ENCODE results near the gene SLC25A1.
A peak's percentile ranks its signal among the peaks of the same experiment; 100 is the strongest.

The SLC25A1 gene

DNA sequence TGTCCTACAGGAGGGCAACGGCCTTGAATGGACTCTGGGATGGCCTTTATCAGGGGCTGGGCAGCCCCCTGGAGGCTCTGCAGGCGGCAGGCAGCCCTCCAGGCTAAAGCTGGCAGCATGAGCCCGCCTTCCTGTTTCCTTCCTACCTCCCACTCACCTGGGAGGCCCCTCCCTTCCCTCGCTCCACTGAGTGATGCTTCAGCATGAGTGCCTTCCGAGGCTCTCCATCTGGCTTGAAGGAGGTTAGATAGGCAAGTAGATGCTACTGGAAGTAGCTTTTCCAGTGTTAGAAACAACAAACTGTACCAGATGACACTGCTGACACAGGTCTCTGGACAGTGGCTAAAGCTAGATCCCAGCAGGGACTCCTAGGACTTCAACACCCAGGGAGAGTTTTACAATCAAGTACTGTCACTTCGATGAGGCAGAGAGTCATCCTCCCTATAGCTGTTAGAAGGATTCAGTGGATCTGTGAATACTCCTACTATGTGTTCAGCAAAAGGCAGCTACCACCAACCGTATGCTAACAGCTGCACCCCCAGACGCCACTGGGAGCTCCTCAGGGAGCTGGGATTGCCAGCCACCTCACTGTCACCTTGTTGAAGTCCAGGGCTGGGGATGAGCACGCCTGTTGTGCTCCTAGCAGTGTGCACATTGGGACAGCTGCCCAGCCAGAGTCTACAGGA lies 4.1 kb upstream of the SLC25A1 start:
- H3K4me3 ChIP-seq (ENCODE audit: control insufficient read depth, low read depth, low read length), result no peak overlapping the region
- TF ChIP-seq, protein P1, sequence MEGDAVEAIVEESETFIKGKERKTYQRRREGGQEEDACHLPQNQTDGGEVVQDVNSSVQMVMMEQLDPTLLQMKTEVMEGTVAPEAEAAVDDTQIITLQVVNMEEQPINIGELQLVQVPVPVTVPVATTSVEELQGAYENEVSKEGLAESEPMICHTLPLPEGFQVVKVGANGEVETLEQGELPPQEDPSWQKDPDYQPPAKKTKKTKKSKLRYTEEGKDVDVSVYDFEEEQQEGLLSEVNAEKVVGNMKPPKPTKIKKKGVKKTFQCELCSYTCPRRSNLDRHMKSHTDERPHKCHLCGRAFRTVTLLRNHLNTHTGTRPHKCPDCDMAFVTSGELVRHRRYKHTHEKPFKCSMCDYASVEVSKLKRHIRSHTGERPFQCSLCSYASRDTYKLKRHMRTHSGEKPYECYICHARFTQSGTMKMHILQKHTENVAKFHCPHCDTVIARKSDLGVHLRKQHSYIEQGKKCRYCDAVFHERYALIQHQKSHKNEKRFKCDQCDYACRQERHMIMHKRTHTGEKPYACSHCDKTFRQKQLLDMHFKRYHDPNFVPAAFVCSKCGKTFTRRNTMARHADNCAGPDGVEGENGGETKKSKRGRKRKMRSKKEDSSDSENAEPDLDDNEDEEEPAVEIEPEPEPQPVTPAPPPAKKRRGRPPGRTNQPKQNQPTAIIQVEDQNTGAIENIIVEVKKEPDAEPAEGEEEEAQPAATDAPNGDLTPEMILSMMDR (conservative IDR thresholded peaks at IDR 0.05; ENCODE audit: control insufficient read depth, insufficient read depth, low read depth, low read length), result no peak
- DNase-seq (ENCODE audit: low read depth), result no peak

DNA sequence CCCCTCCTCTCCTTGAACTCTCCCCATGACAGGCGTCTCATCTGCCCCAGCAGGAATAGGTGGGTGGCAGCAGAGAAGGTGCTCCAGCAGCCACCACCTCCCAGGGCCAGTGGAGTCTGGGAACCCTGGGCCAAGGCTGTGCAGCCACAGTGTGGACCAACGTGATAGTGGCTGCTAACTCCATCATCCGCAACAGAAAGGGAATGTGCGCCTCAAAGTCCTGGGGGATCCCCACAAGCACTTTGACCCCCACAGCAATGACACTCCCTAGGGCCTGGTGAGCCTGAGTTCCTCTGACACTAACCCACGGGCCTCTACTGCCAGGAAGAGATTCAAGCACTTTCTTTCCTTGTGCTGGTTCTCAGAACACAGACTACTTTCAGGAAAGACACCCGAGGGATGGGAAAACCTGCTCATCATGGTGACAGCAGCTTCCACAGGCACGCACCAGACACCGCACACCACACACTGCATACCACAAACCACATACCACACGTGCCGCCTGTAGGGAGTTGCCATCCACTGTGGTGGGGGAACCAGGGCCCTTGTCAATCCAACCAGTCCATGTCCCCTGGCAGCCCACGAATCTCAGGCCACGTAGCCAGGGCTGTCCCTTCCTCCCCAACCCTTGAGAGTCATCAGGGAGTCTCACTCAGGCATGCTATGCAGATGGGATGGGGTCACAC lies 3.4 kb upstream of the SLC25A1 start:
- no peak for DNase-seq (ENCODE audit: low read depth)
- H3K4me3 ChIP-seq (ENCODE audit: control insufficient read depth, low read depth, low read length), result no peak overlapping the region
- TF ChIP-seq, protein P1 (conservative IDR thresholded peaks at IDR 0.05; ENCODE audit: control insufficient read depth, insufficient read depth, low read depth, low read length), result no peak

DNA sequence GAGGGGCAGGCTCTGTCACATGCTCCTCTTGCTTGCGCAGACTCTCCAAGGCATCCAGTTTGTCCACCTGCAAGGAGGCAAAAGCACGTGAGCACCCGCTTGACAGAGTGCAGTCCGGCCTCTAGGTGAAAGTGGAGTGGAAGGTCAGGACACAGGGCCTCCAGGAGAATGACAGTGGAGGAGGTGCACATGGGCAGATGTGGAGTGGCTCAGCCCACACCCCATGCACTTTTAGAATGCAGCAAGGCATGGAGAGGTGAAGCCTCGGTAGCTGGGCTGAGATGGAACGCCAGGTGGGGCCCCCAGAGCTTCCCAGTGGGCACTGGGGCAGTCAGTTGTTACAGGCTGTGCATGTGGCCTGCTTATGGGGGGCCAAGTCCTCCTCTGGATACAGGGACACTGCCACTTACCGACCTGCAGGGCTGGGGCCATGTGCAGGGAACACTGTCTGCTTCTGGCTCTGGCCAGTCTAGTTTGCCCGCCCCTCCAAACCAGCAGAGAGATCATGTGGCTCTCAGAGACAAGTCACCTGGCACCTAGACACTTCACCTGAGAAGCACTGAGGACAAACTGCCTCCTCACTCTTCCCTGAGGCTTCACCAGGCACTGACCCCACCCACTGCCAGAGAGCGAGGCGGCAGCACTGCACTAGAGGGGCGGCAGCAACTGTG lies 2.3 kb upstream of the SLC25A1 start:
- TF ChIP-seq, protein P1 (conservative IDR thresholded peaks at IDR 0.05; ENCODE audit: control insufficient read depth, insufficient read depth, low read depth, low read length), result no peak
- H3K4me3 ChIP-seq (ENCODE audit: control insufficient read depth, low read depth, low read length), result no peak overlapping the region
- no peak for DNase-seq (ENCODE audit: low read depth)

DNA sequence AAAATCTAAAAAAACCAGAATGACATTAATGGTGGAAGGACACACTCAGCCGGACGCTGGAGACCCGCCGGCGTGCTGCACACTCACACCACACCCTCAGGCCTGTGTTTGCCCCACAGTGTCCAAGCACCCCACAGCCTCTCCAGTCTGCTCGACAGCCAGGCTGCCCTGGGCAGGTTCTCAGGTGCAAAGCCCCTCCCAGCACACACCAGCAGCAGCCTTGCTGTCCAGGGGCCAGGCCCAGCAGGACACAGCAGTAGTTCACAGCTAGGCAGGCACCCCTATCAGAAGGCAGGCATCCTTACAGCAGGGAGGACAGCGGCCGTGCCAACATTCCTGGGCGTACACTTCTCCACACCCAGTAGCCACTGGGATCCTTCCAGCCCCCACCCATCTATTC lies 1.7 kb upstream of the SLC25A1 start:
- TF ChIP-seq, protein P1 (conservative IDR thresholded peaks at IDR 0.05; ENCODE audit: control insufficient read depth, insufficient read depth, low read depth, low read length), result no peak
- no peak for DNase-seq (ENCODE audit: low read depth)
- H3K4me3 ChIP-seq (ENCODE audit: control insufficient read depth, low read depth, low read length), result no peak overlapping the region

DNA sequence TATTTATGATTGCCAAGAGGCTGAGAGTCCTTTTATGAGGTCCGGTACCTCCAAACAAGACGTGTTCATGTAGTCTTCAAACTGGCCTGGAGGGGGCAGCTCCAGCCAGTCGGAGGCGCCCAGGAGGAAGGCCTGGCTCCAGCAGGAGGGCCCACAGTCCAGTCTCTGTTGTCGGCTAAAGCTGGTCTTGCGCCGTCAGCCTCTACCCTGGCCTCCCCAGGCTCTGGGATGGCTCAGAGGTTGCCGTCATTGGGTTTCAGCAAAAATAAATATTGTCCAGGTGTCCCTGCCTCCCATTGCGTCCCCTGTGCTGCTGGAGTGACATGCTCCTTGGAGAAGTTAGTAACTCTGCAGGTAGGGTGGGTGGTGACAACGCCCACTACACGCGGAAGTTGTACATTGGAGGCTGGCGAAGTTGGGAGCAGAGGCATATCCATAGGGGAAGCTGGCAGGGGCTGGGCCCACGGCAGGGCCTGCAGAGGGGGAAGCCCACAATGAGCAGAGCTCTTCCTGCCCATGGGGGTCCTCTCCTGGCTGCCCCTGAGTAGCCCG lies 1.0 kb upstream of the SLC25A1 start:
- peak; percentile 85 for DNase-seq (ENCODE audit: low read depth)
- TF ChIP-seq, protein P1 (conservative IDR thresholded peaks at IDR 0.05; ENCODE audit: control insufficient read depth, insufficient read depth, low read depth, low read length), result peak; percentile 74
- peak overlapping the region; percentile 53 for H3K4me3 ChIP-seq (ENCODE audit: control insufficient read depth, low read depth, low read length)

DNA sequence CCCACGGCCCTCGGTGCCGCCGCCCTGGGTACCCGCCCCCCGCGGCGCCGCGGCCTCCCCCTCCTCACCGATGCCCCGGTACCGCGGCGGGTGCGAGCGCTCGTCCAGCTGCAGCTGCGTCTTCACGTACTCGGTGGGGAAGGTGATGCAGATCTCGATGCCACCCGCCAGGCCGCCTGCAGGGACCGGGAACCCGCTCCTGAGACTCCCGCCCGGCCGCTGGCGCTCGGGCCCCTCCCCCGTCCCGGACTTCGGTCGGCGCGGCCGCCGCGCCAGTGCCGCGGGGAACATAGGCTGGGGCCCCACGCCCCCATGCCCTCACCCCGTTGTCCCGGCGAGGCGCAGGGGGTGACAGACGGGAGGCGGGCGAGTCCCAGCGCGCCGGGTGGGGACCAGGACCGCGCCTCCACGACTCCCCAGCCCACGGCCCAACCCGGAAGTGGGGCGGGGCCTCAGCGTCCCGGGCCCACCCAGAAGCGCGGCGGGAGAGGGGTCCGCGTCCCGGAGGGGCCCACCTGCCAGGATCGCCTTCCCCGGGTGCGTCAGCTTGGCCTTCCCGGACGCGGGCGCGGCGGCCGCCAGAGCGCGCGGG lies 375 bp downstream of the SLC25A1 start:
- DNase-seq (ENCODE audit: low read depth), result peak; percentile 11
- peak overlapping the region; percentile 56 for H3K4me3 ChIP-seq (ENCODE audit: control insufficient read depth, low read depth, low read length)

More for the DNA sequence above, 375 bp downstream of the SLC25A1 start:
- TF ChIP-seq, protein P1 (conservative IDR thresholded peaks at IDR 0.05; ENCODE audit: control insufficient read depth, insufficient read depth, low read depth, low read length), result no peak

All from fibroblast of mammary gland (primary cell).